T-helper 1 cell treated with Interleukin-12 subunit alpha and Interleukin-12 subunit beta and Interleukin-4 antibody, amounts not matched to agents 30 μg/mL and 1 μg/mL, for 36 hours (primary cell): ENCODE data around the gene PTPRD.
A peak's percentile ranks its signal among the peaks of the same experiment; 100 is the strongest.

Experiments
- H3K27ac Mint-ChIP-seq: one replicate; pipeline ENCODE4 v1.8.0; 2021; ENCODE audit warnings: mild to moderate bottlenecking, mixed read lengths
- H3K27me3 Mint-ChIP-seq: one replicate; pipeline ENCODE4 v1.8.0; 2021; ENCODE audit warnings: low read depth, mixed read lengths
- H3K36me3 Mint-ChIP-seq: one replicate; pipeline ENCODE4 v1.8.0; 2021; ENCODE audit warnings: low read depth, mixed read lengths
- H3K4me1 Mint-ChIP-seq: one replicate; pipeline ENCODE4 v1.8.0; 2021; ENCODE audit warnings: low read depth, mixed read lengths
- H3K4me3 Mint-ChIP-seq: one replicate; pipeline ENCODE4 v1.8.0; 2021; ENCODE audit warnings: mild to moderate bottlenecking, moderate library complexity, mixed read lengths
- H3K9me3 Mint-ChIP-seq: one replicate; pipeline ENCODE4 v1.8.0; 2021; ENCODE audit warnings: mixed read lengths

The PTPRD gene

GRCh38 chr9:10612641-10613398 lies at the start of gene PTPRD:
PTPRD (minus strand) TSS chr9:10613002.
- peaks cover 4% of the 10 kb centered on the region for H3K4me1 Mint-ChIP-seq
- no peaks in the 10 kb centered on the region for H3K36me3 Mint-ChIP-seq
- H3K4me3 Mint-ChIP-seq: peak within 1 kb of the TSS; percentile 72
- H3K27ac Mint-ChIP-seq: no peak within 1 kb of the TSS
- H3K27me3 Mint-ChIP-seq: peaks cover 41% of the 10 kb centered on the region
- H3K9me3 Mint-ChIP-seq: no peaks in the 10 kb centered on the region

- no peaks in the 10 kb centered on the region for H3K36me3 Mint-ChIP-seq
- H3K27me3 Mint-ChIP-seq: no peaks in the 10 kb centered on the region
- peaks cover 7% of the 10 kb centered on the region for H3K9me3 Mint-ChIP-seq
- H3K4me1 Mint-ChIP-seq: no peaks in the 10 kb centered on the region
- H3K4me3 Mint-ChIP-seq: no peak overlapping the region
- H3K27ac Mint-ChIP-seq: no peak overlapping the region
Observed at GRCh38 chr9:10661994-10662393, 49.2 kb upstream of the PTPRD start.

GRCh38 chr9:10661376-10661775 lies 48.6 kb upstream of the PTPRD start:
- no peak overlapping the region for H3K4me3 Mint-ChIP-seq
- no peaks in the 10 kb centered on the region for H3K36me3 Mint-ChIP-seq
- no peaks in the 10 kb centered on the region for H3K4me1 Mint-ChIP-seq
- H3K27ac Mint-ChIP-seq: no peak overlapping the region
- H3K27me3 Mint-ChIP-seq: no peaks in the 10 kb centered on the region
- peaks cover 13% of the 10 kb centered on the region for H3K9me3 Mint-ChIP-seq

GRCh38 chr9:10651012-10651411 lies 38.2 kb upstream of the PTPRD start:
- Mint-ChIP-seq H3K27me3 (no peaks in the 10 kb centered on the region), H3K4me3 (no peak overlapping the region), H3K36me3 (no peaks in the 10 kb centered on the region), H3K27ac (no peak overlapping the region), H3K4me1 (no peaks in the 10 kb centered on the region), H3K9me3 (peaks cover 23% of the 10 kb centered on the region)

- no peaks in the 10 kb centered on the region for H3K27me3 Mint-ChIP-seq
- no peaks in the 10 kb centered on the region for H3K4me1 Mint-ChIP-seq
- H3K9me3 Mint-ChIP-seq: peaks cover 15% of the 10 kb centered on the region
- no peak overlapping the region for H3K27ac Mint-ChIP-seq
- H3K4me3 Mint-ChIP-seq: no peak overlapping the region
- H3K36me3 Mint-ChIP-seq: no peaks in the 10 kb centered on the region
Observed at GRCh38 chr9:10649076-10649475, 36.3 kb upstream of the PTPRD start.

- Mint-ChIP-seq H3K4me1 (no peaks in the 10 kb centered on the region), H3K36me3 (no peaks in the 10 kb centered on the region), H3K27me3 (no peaks in the 10 kb centered on the region), H3K4me3 (no peak overlapping the region), H3K27ac (no peak overlapping the region), H3K9me3 (peaks cover 9% of the 10 kb centered on the region)
Observed at GRCh38 chr9:10633785-10634184, 21.0 kb upstream of the PTPRD start.

GRCh38 chr9:10614196-10614800 lies 1.5 kb upstream of the PTPRD start:
- Mint-ChIP-seq H3K9me3 (no peaks in the 10 kb centered on the region), H3K36me3 (no peaks in the 10 kb centered on the region), H3K27ac (no peak overlapping the region), H3K4me1 (peaks cover 4% of the 10 kb centered on the region), H3K27me3 (peaks cover 41% of the 10 kb centered on the region), H3K4me3 (no peak overlapping the region)

- Mint-ChIP-seq H3K4me3 (peak overlapping the region; percentile 46), H3K27ac (no peak overlapping the region), H3K36me3 (no peaks in the 10 kb centered on the region), H3K27me3 (peaks cover 41% of the 10 kb centered on the region), H3K4me1 (peaks cover 4% of the 10 kb centered on the region), H3K9me3 (no peaks in the 10 kb centered on the region)
Observed at GRCh38 chr9:10613419-10613818, 617 bp upstream of the PTPRD start.

GRCh38 chr9:10605388-10605787 lies 7.4 kb downstream of the PTPRD start:
- peaks cover under 1% of the 10 kb centered on the region for H3K27me3 Mint-ChIP-seq
- H3K4me1 Mint-ChIP-seq: no peaks in the 10 kb centered on the region
- H3K9me3 Mint-ChIP-seq: no peaks in the 10 kb centered on the region
- H3K36me3 Mint-ChIP-seq: no peaks in the 10 kb centered on the region
- H3K4me3 Mint-ChIP-seq: no peak overlapping the region
- no peak overlapping the region for H3K27ac Mint-ChIP-seq

GRCh38 chr9:10604927-10605326 lies 7.9 kb downstream of the PTPRD start:
- Mint-ChIP-seq H3K36me3 (no peaks in the 10 kb centered on the region), H3K4me1 (no peaks in the 10 kb centered on the region), H3K27ac (no peak overlapping the region), H3K4me3 (no peak overlapping the region), H3K9me3 (no peaks in the 10 kb centered on the region), H3K27me3 (no peaks in the 10 kb centered on the region)

- H3K4me1 Mint-ChIP-seq: no peaks in the 10 kb centered on the region
- peaks cover 2% of the 10 kb centered on the region for H3K9me3 Mint-ChIP-seq
- no peak overlapping the region for H3K4me3 Mint-ChIP-seq
- no peaks in the 10 kb centered on the region for H3K27me3 Mint-ChIP-seq
- no peak overlapping the region for H3K27ac Mint-ChIP-seq
- no peaks in the 10 kb centered on the region for H3K36me3 Mint-ChIP-seq
Observed at GRCh38 chr9:10597801-10598200, 15.0 kb downstream of the PTPRD start.

GRCh38 chr9:10594482-10594881 lies 18.3 kb downstream of the PTPRD start:
- Mint-ChIP-seq H3K4me3 (no peak overlapping the region), H3K36me3 (no peaks in the 10 kb centered on the region), H3K27me3 (no peaks in the 10 kb centered on the region), H3K4me1 (no peaks in the 10 kb centered on the region), H3K9me3 (peaks cover 12% of the 10 kb centered on the region), H3K27ac (no peak overlapping the region)

GRCh38 chr9:10586407-10586806 lies 26.4 kb downstream of the PTPRD start:
- H3K4me3 Mint-ChIP-seq: no peak overlapping the region
- no peaks in the 10 kb centered on the region for H3K36me3 Mint-ChIP-seq
- H3K4me1 Mint-ChIP-seq: no peaks in the 10 kb centered on the region
- H3K27me3 Mint-ChIP-seq: no peaks in the 10 kb centered on the region
- H3K9me3 Mint-ChIP-seq: peaks cover 11% of the 10 kb centered on the region
- H3K27ac Mint-ChIP-seq: no peak overlapping the region

- no peaks in the 10 kb centered on the region for H3K27me3 Mint-ChIP-seq
- no peak overlapping the region for H3K27ac Mint-ChIP-seq
- no peaks in the 10 kb centered on the region for H3K36me3 Mint-ChIP-seq
- H3K9me3 Mint-ChIP-seq: peaks cover 13% of the 10 kb centered on the region
- H3K4me1 Mint-ChIP-seq: no peaks in the 10 kb centered on the region
- H3K4me3 Mint-ChIP-seq: no peak overlapping the region
Observed at GRCh38 chr9:10571699-10572098, 41.1 kb downstream of the PTPRD start.

- no peak overlapping the region for H3K4me3 Mint-ChIP-seq
- H3K9me3 Mint-ChIP-seq: peaks cover 7% of the 10 kb centered on the region
- H3K36me3 Mint-ChIP-seq: no peaks in the 10 kb centered on the region
- H3K4me1 Mint-ChIP-seq: no peaks in the 10 kb centered on the region
- no peak overlapping the region for H3K27ac Mint-ChIP-seq
- H3K27me3 Mint-ChIP-seq: no peaks in the 10 kb centered on the region
Observed at GRCh38 chr9:10566848-10567247, 46.0 kb downstream of the PTPRD start.
